Hepatocyte (in vitro differentiated cells): Measurements from ENCODE around the gene IRF6.

ENCODE experiments used
- EZH2 ChIP-seq: fragments of 200-600 bp; sonication (generic); IDR thresholded peaks from 2 replicates; pipeline ENCODE4 v1.6.1; 2016; ENCODE audit warnings: antibody characterized with exemption, mild to moderate bottlenecking, borderline replicate concordance
- EZH2phosphoT487 ChIP-seq: fragments of 200-600 bp; sonication (generic); IDR thresholded peaks from one replicate; pipeline ENCODE4 v1.6.1; 2018; ENCODE audit warnings: antibody characterized with exemption, mild to moderate bottlenecking, low read depth, moderate library complexity; ENCODE audit not compliant: unreplicated experiment, severe bottlenecking
- TF ChIP-seq, protein P1 (sequence below): fragments of 200-600 bp; sonication (generic); IDR thresholded peaks from 2 replicates; pipeline ENCODE4 v1.5.1; 2016; ENCODE audit warnings: antibody characterized with exemption, mild to moderate bottlenecking; ENCODE audit not compliant: poor library complexity

DNA sequence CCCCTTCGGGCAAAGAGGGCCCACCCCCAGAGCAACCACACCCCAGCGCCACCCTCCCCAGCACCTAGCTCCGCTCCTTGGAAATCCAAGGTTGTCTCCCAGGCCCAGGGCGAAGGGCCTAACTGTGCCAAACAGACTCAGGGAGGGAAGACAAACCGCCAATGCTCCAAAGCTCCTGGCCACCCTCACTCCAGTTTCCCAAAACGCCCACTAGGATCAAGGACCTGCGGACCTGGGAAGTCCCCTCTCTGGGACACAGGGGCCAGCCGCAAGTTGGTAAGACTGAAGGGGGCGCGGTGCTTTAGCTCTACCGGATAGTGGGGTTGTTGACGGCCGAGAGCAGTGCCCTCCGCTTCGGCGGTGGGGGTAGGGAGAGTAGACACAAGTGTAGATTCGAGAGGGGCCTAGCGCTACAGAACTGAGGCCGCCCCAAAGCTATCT, 581 bp downstream of the IRF6 start:
- TF ChIP-seq, protein P1, sequence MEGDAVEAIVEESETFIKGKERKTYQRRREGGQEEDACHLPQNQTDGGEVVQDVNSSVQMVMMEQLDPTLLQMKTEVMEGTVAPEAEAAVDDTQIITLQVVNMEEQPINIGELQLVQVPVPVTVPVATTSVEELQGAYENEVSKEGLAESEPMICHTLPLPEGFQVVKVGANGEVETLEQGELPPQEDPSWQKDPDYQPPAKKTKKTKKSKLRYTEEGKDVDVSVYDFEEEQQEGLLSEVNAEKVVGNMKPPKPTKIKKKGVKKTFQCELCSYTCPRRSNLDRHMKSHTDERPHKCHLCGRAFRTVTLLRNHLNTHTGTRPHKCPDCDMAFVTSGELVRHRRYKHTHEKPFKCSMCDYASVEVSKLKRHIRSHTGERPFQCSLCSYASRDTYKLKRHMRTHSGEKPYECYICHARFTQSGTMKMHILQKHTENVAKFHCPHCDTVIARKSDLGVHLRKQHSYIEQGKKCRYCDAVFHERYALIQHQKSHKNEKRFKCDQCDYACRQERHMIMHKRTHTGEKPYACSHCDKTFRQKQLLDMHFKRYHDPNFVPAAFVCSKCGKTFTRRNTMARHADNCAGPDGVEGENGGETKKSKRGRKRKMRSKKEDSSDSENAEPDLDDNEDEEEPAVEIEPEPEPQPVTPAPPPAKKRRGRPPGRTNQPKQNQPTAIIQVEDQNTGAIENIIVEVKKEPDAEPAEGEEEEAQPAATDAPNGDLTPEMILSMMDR: no peak
- no peak for TF ChIP-seq EZH2
- no peak for TF ChIP-seq EZH2phosphoT487
